Erythroblast (primary cell): ENCODE data around the gene FOXN4.

Experiments used
- GATA1 ChIP-seq: IDR thresholded peaks from 2 replicates; pipeline ENCODE4 v1.6.1; 2011; ENCODE audit warnings: low read depth, mild to moderate bottlenecking, control low read depth, low read length, moderate library complexity
- POLR2A ChIP-seq: IDR thresholded peaks from 2 replicates; pipeline ENCODE4 v1.6.1; 2011; ENCODE audit warnings: mild to moderate bottlenecking, low read length

DNA sequence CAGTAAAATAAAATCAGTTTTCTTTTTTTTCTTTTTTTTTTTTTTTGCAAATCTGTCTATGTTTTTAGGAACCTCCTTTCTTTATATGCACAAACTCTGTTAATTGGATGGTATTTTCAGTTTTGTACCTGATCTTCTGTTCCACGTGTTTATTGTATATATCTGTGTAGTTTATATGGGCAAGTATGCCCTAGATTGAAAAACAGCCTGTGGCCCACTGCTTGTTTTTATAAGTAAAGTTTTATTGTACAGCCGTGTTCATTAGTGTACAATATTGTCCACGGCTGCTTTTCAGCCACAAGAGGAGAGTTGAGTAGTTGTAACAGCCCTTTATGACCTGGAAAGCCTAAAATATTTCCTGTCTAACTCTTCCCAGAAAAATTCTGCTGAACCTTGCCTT, 19.9 kb upstream of the FOXN4 start:
- TF ChIP-seq POLR2A, result no peak
- no peak for TF ChIP-seq GATA1
